OCI-LY7 (cell line): ENCODE measurements around the gene MS4A5. TPM values are rescaled to one million over a fixed set of nuclear protein-coding genes. Genes with fewer than 3 reads are reported as not detected.
A peak's percentile ranks its signal among the peaks of the same experiment; 100 is the strongest.

Experiments
- BruUV-seq: library from RNA; stranded (reverse); fragments of 400-500 nt; replicated peaks from 2 replicates; lab custom pipeline; 2021; lab: Mats Ljungman, UMichigan
- CTCF ChIA-PET: fragments of 300-600 bp; sonication (Branson Sonifier 250); formaldehyde crosslinking; loops from one replicate; lab custom pipeline; 2022; ENCODE audit warnings: antibody characterized with exemption; ENCODE audit not compliant: unreplicated experiment; lab: Charles Lee
- POLR2A ChIA-PET: fragments of 300-600 bp; sonication (Branson Sonifier 250); formaldehyde crosslinking; loops from one replicate; lab custom pipeline; 2022; ENCODE audit warnings: antibody characterized with exemption; lab: Charles Lee
- DNase-seq: peaks from one replicate; pipeline ENCODE4 v3.0.0-alpha.2; 2015; ENCODE audit warnings: low spot score
- H2AFZ ChIP-seq: fragments of 200-600 bp; sonication (generic), shearing (Covaris generic); 2 replicates; pipeline ENCODE4 v1.6.1; 2014; ENCODE audit warnings: mild to moderate bottlenecking, antibody characterized with exemption, low read length, moderate library complexity
- H3K27ac ChIP-seq: fragments of 200-600 bp; sonication (generic); 2 replicates; pipeline ENCODE4 v1.5.1; 2014; ENCODE audit warnings: mixed run types, low read depth, mild to moderate bottlenecking, moderate library complexity, low read length, inconsistent platforms; ENCODE audit not compliant: poor library complexity, severe bottlenecking
- H3K36me3 ChIP-seq: fragments of 200-600 bp; sonication (generic); 2 replicates; pipeline ENCODE4 v1.6.1; 2014; ENCODE audit warnings: mild to moderate bottlenecking, antibody characterized with exemption, low read length, moderate library complexity, mixed read lengths; ENCODE audit not compliant: insufficient read depth
- H3K4me1 ChIP-seq: fragments of 200-600 bp; sonication (generic); 2 replicates; pipeline ENCODE4 v1.5.1; 2014; ENCODE audit warnings: mild to moderate bottlenecking, low read length; ENCODE audit not compliant: insufficient read depth, poor library complexity, severe bottlenecking
- H3K4me2 ChIP-seq: fragments of 200-600 bp; sonication (generic); 2 replicates; pipeline ENCODE4 v1.6.1; 2014; ENCODE audit warnings: mild to moderate bottlenecking, low read length
- H3K4me3 ChIP-seq: fragments of 200-600 bp; sonication (generic); 2 replicates; pipeline ENCODE4 v1.5.1; 2014; ENCODE audit warnings: mild to moderate bottlenecking, low read depth, low read length; ENCODE audit not compliant: poor library complexity, severe bottlenecking
- H3K79me2 ChIP-seq: fragments of 200-600 bp; sonication (generic); 2 replicates; pipeline ENCODE4 v1.6.1; 2016; ENCODE audit warnings: low read depth, mild to moderate bottlenecking, low read length, moderate library complexity, mixed read lengths; ENCODE audit not compliant: insufficient read depth
- H3K9me2 ChIP-seq: fragments of 200-600 bp; sonication (generic); 2 replicates; pipeline ENCODE4 v1.6.1; 2016; ENCODE audit warnings: mild to moderate bottlenecking, low read length, mixed read lengths; ENCODE audit not compliant: insufficient read depth
- H3K9me3 ChIP-seq: fragments of 200-600 bp; sonication (generic); 2 replicates; pipeline ENCODE4 v1.6.1; 2014; ENCODE audit warnings: mild to moderate bottlenecking, mixed run types, low read length, mixed read lengths
- H4K20me1 ChIP-seq: fragments of 200-600 bp; sonication (generic); 2 replicates; pipeline ENCODE4 v1.6.1; 2014; ENCODE audit warnings: mild to moderate bottlenecking, antibody characterized with exemption, low read length, moderate library complexity, mixed read lengths; ENCODE audit not compliant: insufficient read depth
- EZH2phosphoT487 ChIP-seq: fragments of 200-600 bp; sonication (generic); IDR thresholded peaks from 2 replicates; pipeline ENCODE4 v1.6.1; 2018; ENCODE audit warnings: low read depth, borderline replicate concordance, mild to moderate bottlenecking, mixed run types, antibody characterized with exemption, low read length, moderate library complexity, mixed read lengths
- intact Hi-C: fragments of 100-400 bp; cut with micrococcal nuclease; formaldehyde crosslinking; loops from one replicate; pipeline ENCODE4 v1.10.0; 2022; ENCODE audit not compliant: unreplicated experiment
- total RNA-seq, 2 experiments: library from RNA; depleted of rRNA in 1 of 2; stranded (reverse); fragments of >200 nt in 1 of 2; shearing (Covaris generic) in 1 of 2; gene quantifications; 2 replicates each; pipeline ENCODE4 v1.2.3, GENCODE V29; 2014 to 2022
- TF ChIP-seq, protein P1 (sequence below): fragments of 200-600 bp; sonication (generic); conservative IDR thresholded peaks from 2 replicates; pipeline ENCODE4 v1.5.1; 2014; ENCODE audit warnings: mild to moderate bottlenecking, antibody characterized with exemption, low read length, moderate library complexity, mixed read lengths

MS4A5 gene
- total RNA-seq, 2 experiments from 2014 or later, result not detected

GRCh38 chr11:60477035-60477445 is 47.7 kb downstream of the MS4A5 start:
- ChIA-PET POLR2A (interaction anchor here (0.6 to 5.8 kb wide), 11 partner anchors 9 to 437 kb away, joined by 3 to 123 read pairs (median 4); partner anchors contain the start of genes MS4A1 and TMEM109), CTCF (interaction anchor here (1.5 to 1.7 kb wide), 2 partner anchors 20 to 113 kb away, joined by 7 to 8 read pairs; no protein-coding TSS in a partner anchor)
- H4K20me1 ChIP-seq, result no peaks in the 10 kb centered on the region
- peak overlapping the region; percentile 46 for H3K4me3 ChIP-seq
- no TSS peak for BruUV-seq
- peak overlapping the region; percentile 87; the same call in 1 of the 2 replicates for H2AFZ ChIP-seq
- H3K9me3 ChIP-seq, result peaks cover 12% of the 10 kb centered on the region; the same call in 1 of the 2 replicates
- intact Hi-C loops, result loop anchor here (1.0 to 2.0 kb wide), 2 partner anchors 22 to 114 kb away; partner anchors contain the start of gene MS4A1
- no peaks in the 10 kb centered on the region for H3K9me2 ChIP-seq
- peaks cover 59% of the 10 kb centered on the region for H3K4me1 ChIP-seq
- H3K4me2 ChIP-seq, result peak overlapping the region; percentile 68
- no peak for TF ChIP-seq EZH2phosphoT487
- TF ChIP-seq, protein P1, sequence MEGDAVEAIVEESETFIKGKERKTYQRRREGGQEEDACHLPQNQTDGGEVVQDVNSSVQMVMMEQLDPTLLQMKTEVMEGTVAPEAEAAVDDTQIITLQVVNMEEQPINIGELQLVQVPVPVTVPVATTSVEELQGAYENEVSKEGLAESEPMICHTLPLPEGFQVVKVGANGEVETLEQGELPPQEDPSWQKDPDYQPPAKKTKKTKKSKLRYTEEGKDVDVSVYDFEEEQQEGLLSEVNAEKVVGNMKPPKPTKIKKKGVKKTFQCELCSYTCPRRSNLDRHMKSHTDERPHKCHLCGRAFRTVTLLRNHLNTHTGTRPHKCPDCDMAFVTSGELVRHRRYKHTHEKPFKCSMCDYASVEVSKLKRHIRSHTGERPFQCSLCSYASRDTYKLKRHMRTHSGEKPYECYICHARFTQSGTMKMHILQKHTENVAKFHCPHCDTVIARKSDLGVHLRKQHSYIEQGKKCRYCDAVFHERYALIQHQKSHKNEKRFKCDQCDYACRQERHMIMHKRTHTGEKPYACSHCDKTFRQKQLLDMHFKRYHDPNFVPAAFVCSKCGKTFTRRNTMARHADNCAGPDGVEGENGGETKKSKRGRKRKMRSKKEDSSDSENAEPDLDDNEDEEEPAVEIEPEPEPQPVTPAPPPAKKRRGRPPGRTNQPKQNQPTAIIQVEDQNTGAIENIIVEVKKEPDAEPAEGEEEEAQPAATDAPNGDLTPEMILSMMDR, result no peak
- no peaks in the 10 kb centered on the region for H3K79me2 ChIP-seq
- peak; percentile 94 for DNase-seq
- H3K36me3 ChIP-seq, result peaks cover 10% of the 10 kb centered on the region
- peak overlapping the region; percentile 95 for H3K27ac ChIP-seq

DNA sequence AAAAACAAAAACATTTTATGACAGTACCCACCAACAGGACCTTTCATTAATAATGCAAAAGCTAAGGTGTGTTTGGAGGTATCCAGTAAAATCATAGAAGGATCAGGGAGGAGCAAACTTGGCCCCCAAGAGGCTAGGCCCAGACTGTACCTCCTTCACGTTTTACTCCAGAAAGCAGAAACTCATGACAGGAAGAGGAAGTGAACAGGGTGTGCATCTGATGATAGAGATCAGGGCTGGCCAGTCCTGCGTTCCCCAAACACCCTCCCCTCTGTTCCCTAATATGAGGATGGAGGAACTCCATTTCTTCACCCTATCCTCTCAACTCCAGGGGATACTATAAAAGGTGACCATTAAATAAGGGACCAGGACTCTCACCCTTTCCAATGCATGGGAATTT is 53.0 kb downstream of the MS4A5 start:
- CTCF ChIA-PET, result interaction anchor here (1.2 to 4.4 kb wide), 2 partner anchors 104 to 119 kb away, joined by 3 to 23 read pairs; partner anchors contain the start of gene MS4A7
- H3K27ac ChIP-seq, result peak overlapping the region; percentile 36

More for the DNA sequence above, 53.0 kb downstream of the MS4A5 start:
- POLR2A ChIA-PET, result interaction anchor here (0.7 to 4.4 kb wide), 7 partner anchors 14 to 133 kb away, joined by 3 to 69 read pairs (median 3); partner anchors contain the start of gene MS4A1
- Histone ChIP-seq H3K4me3 (peak overlapping the region; percentile 2), H3K9me3 (peaks cover 12% of the 10 kb centered on the region; the same call in 1 of the 2 replicates), H4K20me1 (no peaks in the 10 kb centered on the region), H3K36me3 (peaks cover 7% of the 10 kb centered on the region; the same call in 1 of the 2 replicates), H2AFZ (peak overlapping the region; percentile 82), H3K4me2 (peak overlapping the region; percentile 41), H3K79me2 (no peaks in the 10 kb centered on the region), H3K9me2 (no peaks in the 10 kb centered on the region), H3K4me1 (peaks cover 88% of the 10 kb centered on the region)
- BruUV-seq, result no TSS peak
- TF ChIP-seq, protein P1, result no peak
- no peak for TF ChIP-seq EZH2phosphoT487
- intact Hi-C loops, result no loop called here
- DNase-seq, result peak; percentile 54
